ENCODE data around the gene CPSF3. TPM values are rescaled to one million over a fixed set of nuclear protein-coding genes. Genes with fewer than 3 reads are reported as not detected.

The CPSF3 gene
- polyA plus RNA-seq, 2 of the 4 experiments (the other 2 are of a cell fraction), result 63.4 to 77.2 TPM

GRCh38 chr2:9492927-9493326 lies 69.5 kb downstream of the CPSF3 start:
- 64% methylated on average over 2 of the region's 2 CpGs for WGBS (ENCODE audit: missing lambda C conversion rate)
- TF ChIP-seq KDM5A (IDR thresholded peaks at IDR 0.05) (no peak), HEYL (CRISPR knock-in tag; IDR thresholded peaks at IDR 0.05) (no peak), BHLHE40 (IDR thresholded peaks at IDR 0.05; ENCODE audit: low read depth, low read length) (no peak), CEBPB (IDR thresholded peaks at IDR 0.05) (no peak), ESRRA (IDR thresholded peaks at IDR 0.05; ENCODE audit: borderline replicate concordance, low read length) (no peak), HOXB13 (CRISPR knock-in tag; IDR thresholded peaks at IDR 0.05; ENCODE audit: low read depth) (no peak), E2F6 (IDR thresholded peaks at IDR 0.05; ENCODE audit: borderline replicate concordance, low read depth) (no peak), TFCP2L1 (CRISPR knock-in tag; IDR thresholded peaks at IDR 0.05) (no peak), GATA3 (IDR thresholded peaks at IDR 0.05; ENCODE audit: borderline replicate concordance) (no peak), REST (IDR thresholded peaks at IDR 0.05) (no peak), MAFK (IDR thresholded peaks at IDR 0.05; ENCODE audit: partially characterized antibody) (no peak), PHF8 (IDR thresholded peaks at IDR 0.05; ENCODE audit: borderline replicate concordance, low read depth) (no peak), JUN (IDR thresholded peaks at IDR 0.05) (no peak), MYC (IDR thresholded peaks at IDR 0.05; ENCODE audit: borderline replicate concordance, low read length) (no peak), CHD2 (IDR thresholded peaks at IDR 0.05; ENCODE audit: low read length, partially characterized antibody) (no peak), CHD4 (IDR thresholded peaks at IDR 0.05; ENCODE audit: borderline replicate concordance) (no peak), FOXS1 (CRISPR knock-in tag; IDR thresholded peaks at IDR 0.05) (no peak)
- no peak overlapping the region for H3K27ac ChIP-seq
- peaks cover 11% of the 10 kb centered on the region; the same call in 2 of the 3 replicates for H3K4me1 ChIP-seq
- FAIRE-seq, result no peak
- POLR2A ChIA-PET, result no interaction called here
- no peak for ATAC-seq
- H3K4me3 ChIP-seq, result no peak overlapping the region
- no peak overlapping the region for H3K4me2 ChIP-seq
- H3K9me3 ChIP-seq, result no peaks in the 10 kb centered on the region
- DNase-seq (ENCODE audit: low read depth in 1 of 2, low spot score in 1 of 2), result no peak
- CTCF ChIA-PET, result interaction anchor here (0.8 to 3.3 kb wide), 3 partner anchors 14 to 278 kb away, joined by 3 to 15 read pairs (median 3); no protein-coding TSS in a partner anchor

DNA sequence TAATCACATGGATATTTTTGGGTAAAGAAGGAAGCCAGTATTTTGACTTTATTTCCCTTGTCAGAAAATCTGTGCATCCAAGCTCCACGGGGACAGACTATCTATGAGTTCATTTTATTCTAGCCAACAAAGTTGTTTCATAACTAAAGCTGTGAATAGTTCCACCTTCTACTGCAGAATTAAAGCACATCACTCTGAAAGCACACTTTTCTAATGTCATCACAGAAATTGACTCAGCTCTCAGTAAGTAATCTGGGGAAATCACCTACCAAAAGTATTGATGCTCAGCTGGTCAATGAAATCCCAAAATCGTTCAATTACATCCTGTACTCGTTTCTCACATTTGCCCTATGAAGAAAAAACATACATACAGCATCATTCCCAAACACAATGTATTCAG lies 70.0 kb downstream of the CPSF3 start:
- H3K27ac ChIP-seq, result no peak overlapping the region
- no peak overlapping the region for H3K4me3 ChIP-seq
- no peaks in the 10 kb centered on the region for H3K9me3 ChIP-seq
- CTCF ChIA-PET, result interaction anchor here (1.3 kb wide), 1 partner anchor 277 kb away, joined by 3 read pairs; no protein-coding TSS in a partner anchor
- no peak for FAIRE-seq
- TF ChIP-seq HOXA7 (CRISPR knock-in tag; IDR thresholded peaks at IDR 0.05), result no peak
- no peak for TF ChIP-seq NFE2L2 (conservative IDR thresholded peaks at IDR 0.05; ENCODE audit: low read length)
- TF ChIP-seq KDM5A (IDR thresholded peaks at IDR 0.05), result no peak
- TF ChIP-seq RNF2 (IDR thresholded peaks at IDR 0.05; ENCODE audit: borderline replicate concordance, low read depth), result no peak
- TF ChIP-seq FOXS1 (CRISPR knock-in tag; IDR thresholded peaks at IDR 0.05), result no peak
- TF ChIP-seq ESRRA (IDR thresholded peaks at IDR 0.05; ENCODE audit: borderline replicate concordance, low read length), result no peak
- no peak for TF ChIP-seq EHF (CRISPR knock-in tag; IDR thresholded peaks at IDR 0.05)
- TF ChIP-seq CEBPB (IDR thresholded peaks at IDR 0.05), result no peak
- TF ChIP-seq ELK1 (IDR thresholded peaks at IDR 0.05; ENCODE audit: low read depth, low read length), result no peak
- no peak for TF ChIP-seq RCOR1 (IDR thresholded peaks at IDR 0.05; ENCODE audit: low read depth, low read length)
- no peak for TF ChIP-seq EHMT2 (IDR thresholded peaks at IDR 0.05; ENCODE audit: low read depth)
- TF ChIP-seq PHF8 (IDR thresholded peaks at IDR 0.05; ENCODE audit: borderline replicate concordance, low read depth), result no peak
- TF ChIP-seq, protein P1, sequence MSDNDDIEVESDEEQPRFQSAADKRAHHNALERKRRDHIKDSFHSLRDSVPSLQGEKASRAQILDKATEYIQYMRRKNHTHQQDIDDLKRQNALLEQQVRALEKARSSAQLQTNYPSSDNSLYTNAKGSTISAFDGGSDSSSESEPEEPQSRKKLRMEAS (IDR thresholded peaks at IDR 0.05), result no peak
- TF ChIP-seq, protein P2, sequence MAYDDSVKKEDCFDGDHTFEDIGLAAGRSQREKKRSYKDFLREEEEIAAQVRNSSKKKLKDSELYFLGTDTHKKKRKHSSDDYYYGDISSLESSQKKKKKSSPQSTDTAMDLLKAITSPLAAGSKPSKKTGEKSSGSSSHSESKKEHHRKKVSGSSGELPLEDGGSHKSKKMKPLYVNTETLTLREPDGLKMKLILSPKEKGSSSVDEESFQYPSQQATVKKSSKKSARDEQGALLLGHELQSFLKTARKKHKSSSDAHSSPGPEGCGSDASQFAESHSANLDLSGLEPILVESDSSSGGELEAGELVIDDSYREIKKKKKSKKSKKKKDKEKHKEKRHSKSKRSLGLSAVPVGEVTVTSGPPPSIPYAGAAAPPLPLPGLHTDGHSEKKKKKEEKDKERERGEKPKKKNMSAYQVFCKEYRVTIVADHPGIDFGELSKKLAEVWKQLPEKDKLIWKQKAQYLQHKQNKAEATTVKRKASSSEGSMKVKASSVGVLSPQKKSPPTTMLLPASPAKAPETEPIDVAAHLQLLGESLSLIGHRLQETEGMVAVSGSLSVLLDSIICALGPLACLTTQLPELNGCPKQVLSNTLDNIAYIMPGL (CRISPR knock-in tag; IDR thresholded peaks at IDR 0.05; ENCODE audit: borderline replicate concordance), result no peak
- TF ChIP-seq POLR2AphosphoS2 (conservative IDR thresholded peaks at IDR 0.05; ENCODE audit: low read length), result no peak
- no peak for TF ChIP-seq GATA3 (IDR thresholded peaks at IDR 0.05; ENCODE audit: borderline replicate concordance)
- TF ChIP-seq CBX8 (IDR thresholded peaks at IDR 0.05), result no peak
- TF ChIP-seq TFCP2L1 (CRISPR knock-in tag; IDR thresholded peaks at IDR 0.05), result no peak
- no peak for TF ChIP-seq RAD21 (conservative IDR thresholded peaks at IDR 0.05 in 1 of 2, IDR thresholded peaks at IDR 0.05 in 1 of 2)
- DNase-seq (ENCODE audit: low read depth in 1 of 2, low spot score in 1 of 2), result no peak
- no peak overlapping the region for H3K4me2 ChIP-seq
- POLR2A ChIA-PET, result no interaction called here
- no peak for ATAC-seq
- 74% methylated on average over 3 of the region's 3 CpGs for whole genome bisulfite sequencing (ENCODE audit: missing lambda C conversion rate)
- H3K4me1 ChIP-seq, result peaks cover 8% of the 10 kb centered on the region; the same call in 2 of the 3 replicates

All from A549 (cell line).